Activated CD4-positive, CD25-positive, alpha-beta regulatory T cell treated with anti-CD3 and anti-CD28 coated beads, Interleukin-2, amount 50 U/mL, for 16 hours (primary cell): ENCODE measurements around the gene PTPRK.
"Not testable (repeated sequence)": the region's sequence is repeated elsewhere in the genome, so short reads cannot be mapped to it uniquely, and the experiment has no call there.

ENCODE experiments used
- DNase-seq: peaks from one replicate; pipeline ENCODE4 v3.0.0-alpha.2; 2020; ENCODE audit warnings: low read depth, low spot score

PTPRK gene

DNA sequence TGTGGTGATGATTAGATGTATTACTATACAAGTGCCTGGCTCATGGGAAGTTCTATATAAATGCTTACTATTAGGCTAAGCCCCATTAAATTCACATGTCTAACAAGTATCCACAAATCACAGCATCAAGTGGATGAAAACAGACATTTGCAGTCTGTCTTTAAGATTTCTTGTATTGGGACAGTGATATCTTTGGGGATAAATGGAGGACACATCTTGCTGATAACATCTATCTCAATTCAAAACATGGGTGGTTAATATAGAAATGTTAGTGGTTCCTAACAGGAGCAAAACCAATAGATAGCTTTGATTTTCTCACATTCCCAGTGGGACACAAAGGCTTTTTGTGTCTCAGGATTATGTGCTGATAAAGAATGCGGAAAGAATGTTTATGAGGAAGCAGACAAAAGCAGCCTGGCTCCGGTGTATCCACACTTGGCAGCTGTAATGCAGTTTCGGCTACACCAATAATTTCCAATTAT, 29.3 kb downstream of the PTPRK start:
- DNase-seq: no peak

DNA sequence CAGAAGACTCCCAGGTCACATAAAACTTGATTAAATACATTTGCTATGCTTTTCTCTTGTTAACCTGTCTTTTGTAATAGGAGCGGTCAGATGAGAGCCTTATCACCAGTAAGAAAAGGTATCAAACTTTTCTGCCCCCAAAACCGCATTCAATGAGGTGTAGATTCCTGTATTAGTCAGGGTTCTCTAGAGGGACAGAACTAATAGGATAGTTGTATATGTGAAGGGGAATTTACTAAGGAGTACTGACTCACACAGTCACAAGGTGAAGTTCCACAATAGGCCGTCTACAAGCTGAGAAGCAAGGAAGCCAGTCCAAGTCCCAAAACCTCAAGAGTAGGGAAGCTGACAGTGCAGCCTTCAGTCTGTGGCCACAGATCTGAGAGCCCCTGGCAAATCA, 32.7 kb downstream of the PTPRK start:
- no peak for DNase-seq

DNA sequence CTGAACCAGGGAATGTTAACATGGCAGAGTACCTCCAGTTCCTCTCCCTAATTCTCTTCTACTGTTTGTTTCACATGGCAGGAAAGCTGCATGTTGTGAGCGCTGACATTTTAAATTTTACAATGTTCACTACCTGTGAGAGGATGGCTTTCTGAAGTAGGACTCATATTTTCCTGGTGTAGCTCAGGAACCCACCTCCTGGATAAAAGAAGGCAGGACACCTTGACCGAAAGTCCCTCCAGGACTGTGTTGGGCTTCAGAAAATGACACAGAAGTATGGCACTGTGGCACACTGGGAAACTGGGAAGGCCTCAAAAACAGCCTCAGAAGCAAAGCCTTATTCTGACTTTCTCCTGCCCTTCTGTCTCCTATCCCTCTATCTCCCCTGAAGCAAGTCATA, 33.3 kb downstream of the PTPRK start:
- DNase-seq: no peak

DNA sequence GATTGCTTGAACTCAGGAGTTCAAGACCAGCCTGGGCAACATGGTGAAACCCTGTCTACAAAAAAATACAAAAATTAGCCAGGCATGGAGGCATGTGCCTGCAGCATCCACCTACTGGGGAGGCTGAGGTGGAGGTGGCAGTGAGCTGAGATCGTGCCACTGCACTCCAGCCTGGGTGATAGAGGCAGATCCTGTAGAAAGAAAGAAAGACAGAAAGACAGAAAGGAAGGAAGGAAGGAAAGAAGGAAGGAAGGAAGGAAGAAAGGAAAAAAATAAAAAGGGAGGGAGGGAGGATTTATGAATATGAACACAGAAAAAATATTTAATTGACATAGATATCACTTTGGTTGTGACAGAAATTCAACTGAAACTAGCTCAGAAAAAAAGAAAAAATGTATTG, 33.8 kb downstream of the PTPRK start:
- DNase-seq: not testable (repeated sequence)

DNA sequence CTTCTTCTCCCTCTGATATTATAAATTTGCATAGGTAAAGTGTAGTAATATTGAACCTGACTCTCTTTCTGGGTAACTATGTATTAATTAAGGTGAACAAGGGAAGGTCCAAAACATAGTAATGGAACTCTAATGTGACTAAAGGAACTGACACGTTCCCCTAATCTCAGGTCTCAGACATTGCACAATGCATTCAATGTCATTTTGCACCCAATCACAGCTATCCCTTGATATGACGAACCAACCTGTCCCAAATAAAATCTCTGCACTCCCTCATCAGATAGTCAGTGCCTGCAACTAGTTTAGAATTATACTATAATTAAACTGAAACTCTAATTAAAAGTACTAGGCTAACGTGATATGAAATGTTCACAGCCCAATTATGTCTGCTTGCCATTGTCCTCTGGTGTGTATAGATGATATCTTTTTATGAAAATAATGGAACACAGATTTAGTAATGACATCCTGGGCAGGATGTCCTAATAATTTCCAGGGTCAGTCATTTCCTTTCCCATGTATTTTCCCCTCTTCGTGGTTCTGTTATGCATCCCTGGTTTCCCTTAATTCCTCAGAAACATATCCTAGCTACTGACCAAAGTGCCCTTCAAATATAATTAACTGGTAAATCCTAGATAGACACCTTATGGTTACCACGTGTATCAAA, 36.8 kb downstream of the PTPRK start:
- no peak for DNase-seq

DNA sequence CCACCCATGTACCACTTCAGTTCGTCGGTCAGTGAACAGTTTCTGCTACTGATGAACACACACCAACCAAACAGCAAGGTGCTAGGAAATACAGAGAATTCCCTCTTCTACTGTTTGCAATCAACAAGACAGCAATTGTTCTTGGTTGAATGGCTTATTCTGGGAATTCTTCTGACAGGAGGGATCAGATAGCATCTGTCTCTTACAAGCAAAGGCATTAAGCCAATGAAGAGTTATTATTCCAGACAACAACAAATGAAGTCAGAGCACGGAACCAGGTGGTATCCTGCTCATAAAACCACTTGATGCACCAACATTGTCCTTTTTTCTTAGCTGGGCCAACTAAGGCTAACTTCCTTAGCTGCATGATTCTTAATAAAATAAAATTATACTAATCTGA, 37.8 kb downstream of the PTPRK start:
- DNase-seq: no peak

DNA sequence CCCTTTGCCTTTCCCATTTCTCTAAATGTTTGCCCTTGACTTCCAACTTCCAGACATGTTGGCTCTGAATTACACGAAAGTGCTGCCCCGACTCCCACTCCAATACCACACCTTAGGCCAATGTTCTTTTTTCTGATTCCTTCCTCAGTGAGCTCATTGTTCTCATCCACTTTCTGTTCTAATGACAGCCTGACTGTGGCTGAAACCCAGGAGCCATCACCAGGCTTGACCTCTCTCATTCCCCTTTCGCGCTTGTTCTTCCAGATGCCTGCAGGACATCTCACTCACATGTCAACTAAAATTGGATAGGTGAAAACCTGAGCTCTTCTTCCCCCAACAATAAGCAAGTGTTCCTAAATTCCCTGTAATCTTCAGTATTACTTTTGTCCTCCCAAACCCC, 40.4 kb downstream of the PTPRK start:
- no peak for DNase-seq

DNA sequence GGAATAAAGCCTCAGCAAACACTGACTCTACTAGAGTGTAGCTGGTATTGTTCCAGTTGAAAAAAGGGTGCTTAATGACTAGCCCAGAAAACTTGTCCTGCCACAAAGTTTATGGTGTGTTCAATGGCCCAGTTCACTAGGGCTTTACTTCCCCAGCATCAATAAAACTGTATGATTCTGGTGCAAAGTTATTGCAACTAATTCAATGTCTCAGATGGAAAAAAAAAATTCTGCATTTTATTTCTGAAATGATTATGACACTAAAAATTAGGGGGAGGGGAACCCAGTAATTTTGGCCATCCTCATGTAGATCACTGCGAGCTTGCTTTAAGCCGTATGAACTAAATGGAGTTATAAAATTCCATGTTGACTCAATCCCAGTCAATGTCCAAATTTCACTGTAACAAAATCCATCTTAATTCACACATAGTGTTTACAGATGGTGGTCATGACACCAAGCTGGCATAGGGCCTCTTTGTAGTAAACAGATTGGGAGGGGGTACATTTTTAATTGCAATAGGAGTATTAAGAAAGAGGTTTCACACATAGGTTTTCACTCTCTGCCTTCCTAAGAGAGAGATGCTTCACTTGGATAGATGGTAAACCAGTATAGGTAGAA, 41.2 kb downstream of the PTPRK start:
- no peak for DNase-seq

DNA sequence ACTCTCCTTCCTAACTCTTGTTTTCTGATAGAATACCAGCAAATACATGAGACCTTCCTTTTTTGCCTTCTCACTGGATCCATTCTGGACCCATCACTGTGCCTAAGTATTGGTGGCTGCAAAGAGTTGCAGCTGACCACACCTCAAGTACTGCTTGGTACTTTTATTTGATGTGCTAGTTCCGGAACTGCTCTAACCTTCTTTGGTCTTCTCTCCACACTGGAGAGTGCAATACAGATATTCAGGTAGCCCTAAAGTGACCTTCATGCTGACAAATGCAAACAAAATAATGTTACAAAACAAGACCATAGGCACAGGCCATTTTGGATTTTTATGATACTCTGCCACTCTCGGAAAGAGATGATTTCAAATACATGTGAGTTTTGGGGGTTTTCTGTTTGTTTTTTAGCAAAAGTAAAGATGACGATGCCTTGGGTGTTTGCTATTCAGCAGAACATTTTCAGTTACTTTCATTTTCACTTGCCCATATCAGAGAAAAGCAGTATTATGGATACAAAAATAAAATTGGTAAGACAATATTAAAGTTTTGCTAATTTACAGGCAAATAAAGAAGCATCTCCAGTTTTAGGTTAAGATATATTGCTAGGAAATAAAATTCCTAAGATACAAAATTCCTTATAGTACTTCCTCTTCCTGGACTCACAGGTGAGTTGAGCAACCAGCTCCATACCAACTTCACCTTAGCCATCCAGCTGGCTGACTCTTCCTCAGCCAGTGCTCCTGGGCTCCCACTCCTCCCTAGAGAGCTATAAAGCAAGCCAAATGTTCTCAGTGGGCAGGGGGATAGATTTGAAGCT, 42.0 kb downstream of the PTPRK start:
- no peak for DNase-seq

DNA sequence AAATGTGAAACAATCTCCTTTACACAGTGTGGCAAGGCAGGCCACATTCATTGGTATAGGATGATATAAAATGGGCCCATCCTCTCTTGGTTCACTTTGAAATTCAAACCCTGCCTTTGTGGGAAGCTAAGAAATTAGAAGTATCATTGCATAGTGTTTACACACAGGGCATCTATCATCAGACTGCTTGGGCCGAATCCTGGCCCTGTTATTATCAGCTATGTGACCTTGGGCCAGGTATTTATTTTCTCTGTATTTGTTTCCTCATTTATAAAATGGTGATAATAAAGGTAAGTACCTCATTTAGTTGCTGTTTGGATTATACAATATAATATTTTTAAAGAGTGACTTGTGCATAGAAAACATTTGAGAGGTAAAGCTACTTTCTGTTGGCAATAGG, 45.5 kb downstream of the PTPRK start:
- DNase-seq: no peak

DNA sequence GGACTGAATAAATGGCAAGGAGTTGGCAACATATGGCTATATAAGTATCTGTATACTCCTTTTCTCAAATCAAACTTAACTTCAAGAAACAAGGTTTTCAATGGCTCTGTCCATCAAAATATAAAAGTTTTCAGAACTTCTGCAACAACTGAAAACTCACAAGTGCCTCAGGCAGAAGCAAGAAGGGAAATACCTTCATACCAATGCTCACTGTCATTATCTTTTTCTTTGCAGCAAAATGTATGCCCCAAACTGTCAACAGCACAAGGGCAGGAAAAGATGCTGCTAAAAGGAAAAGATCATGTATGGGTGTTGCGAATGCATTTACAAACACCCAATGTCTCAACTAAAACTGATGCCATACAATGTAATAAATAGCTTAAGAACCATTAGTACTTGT, 45.9 kb downstream of the PTPRK start:
- no peak for DNase-seq

DNA sequence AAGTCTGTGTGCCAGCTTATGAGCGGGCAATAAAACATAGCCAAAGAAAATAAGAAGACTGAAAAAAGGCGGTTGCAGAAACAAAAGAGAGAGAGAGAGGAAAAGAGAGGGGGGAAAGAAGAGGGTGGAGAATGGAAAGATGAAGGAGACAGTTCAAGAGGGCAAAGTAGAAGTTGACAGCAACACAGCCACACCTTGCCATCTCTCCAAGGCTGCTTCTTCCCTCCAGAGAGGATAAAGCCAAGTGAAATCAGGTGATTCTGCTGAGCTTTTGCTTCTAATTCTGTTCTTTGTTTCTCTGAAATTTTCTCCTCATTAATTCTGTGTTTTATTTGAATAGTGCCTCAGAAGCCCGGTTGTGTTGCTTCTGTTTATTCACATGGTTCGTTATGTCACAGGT, 48.5 kb downstream of the PTPRK start:
- DNase-seq: no peak

DNA sequence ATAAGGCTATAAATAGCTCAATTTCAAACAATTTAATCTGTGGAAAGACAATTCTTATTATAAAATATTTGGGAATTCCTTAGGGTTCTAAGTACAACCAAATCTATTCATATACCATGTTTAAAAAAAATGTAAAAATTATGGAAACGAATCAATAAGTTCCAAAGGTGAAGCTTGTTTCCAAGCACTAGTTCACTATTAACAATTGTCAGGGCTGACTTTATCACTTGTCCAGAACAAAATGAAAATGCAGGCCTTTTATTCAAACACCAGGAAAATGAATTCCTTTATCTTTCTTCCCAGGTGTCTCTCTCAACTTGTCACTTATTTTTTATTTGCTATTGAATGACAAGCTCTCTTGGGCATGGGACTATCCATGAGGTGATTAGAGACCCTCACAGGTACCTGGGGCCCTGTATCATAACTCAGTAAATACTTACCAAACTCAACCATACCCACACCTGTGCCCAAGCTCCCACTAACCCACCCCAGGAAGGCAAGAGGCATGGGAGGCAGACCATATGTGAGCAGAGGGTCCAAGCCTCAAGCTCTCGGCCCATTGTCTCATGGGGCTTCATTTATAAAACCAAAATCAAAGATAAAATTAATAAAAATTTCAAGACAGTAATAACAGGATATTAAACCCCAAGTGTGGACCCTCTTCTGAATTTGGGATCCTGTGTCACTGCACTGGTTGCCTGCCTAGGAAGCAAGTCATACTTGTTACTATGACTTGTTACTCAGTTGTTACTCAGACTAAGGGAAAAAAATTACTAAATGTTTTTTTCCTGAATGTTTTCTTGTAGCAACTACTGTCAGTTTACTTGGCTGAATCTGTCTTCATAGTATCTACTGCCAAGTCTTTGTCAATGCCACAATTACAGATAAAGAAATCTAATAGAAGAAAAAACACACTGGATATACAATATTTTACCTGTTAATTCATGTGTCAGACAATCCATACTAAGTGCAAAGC, 54.7 kb downstream of the PTPRK start:
- DNase-seq: no peak

DNA sequence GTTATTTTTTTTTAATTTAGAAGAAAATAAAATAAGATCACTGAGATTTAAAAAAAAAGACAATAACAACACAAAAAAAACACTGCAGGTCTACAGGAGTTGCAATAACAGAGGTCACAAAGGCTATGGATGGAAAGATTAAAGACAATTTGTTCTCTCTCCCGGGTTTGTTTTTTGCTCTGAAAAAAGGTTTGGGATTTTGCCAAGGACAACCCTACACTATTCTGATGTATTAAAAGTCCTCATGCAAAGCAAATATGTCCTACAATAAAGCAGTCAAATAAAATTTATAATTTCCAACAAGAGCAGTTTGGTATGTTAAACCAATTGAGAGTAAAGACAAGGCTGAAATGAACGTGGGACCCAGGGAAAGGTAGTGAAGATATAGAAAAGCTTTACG, 55.6 kb downstream of the PTPRK start:
- no peak for DNase-seq

DNA sequence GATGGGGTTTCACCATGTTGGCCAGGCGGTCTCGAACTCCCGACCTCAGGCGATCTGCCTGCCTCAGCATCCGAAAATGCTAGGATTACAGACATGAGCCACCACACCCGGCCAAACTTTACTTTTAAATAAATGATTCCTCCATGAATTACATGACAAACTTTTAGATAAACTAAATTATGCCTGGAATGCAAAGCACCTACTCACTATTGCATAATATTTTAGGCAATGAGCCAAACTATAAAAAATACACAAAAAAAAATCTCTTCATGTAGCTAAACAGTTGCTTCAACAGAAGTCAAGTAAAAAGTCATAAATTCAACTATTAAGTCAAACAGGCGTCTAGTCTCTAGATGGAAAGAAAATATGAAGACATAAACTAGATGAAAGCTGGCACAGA, 56.5 kb downstream of the PTPRK start:
- no peak for DNase-seq

DNA sequence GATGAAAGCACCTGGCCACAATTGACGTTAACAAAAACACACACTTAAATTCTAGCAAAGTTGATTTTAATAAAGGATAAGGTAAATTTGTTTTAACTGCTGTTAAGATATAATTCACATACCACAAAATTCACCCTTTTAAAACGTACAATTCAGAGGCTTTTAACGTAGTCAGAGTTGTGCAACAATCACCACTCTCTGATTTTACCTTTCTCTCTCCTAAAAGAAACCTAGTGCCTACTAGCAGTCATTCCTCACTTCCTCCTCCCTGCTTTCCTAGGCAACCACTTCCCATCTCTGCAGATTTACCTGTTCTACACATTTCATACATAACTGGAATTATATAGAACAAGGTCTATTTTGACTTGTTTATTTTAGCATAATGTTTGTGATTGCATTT, 58.9 kb downstream of the PTPRK start:
- DNase-seq: no peak

DNA sequence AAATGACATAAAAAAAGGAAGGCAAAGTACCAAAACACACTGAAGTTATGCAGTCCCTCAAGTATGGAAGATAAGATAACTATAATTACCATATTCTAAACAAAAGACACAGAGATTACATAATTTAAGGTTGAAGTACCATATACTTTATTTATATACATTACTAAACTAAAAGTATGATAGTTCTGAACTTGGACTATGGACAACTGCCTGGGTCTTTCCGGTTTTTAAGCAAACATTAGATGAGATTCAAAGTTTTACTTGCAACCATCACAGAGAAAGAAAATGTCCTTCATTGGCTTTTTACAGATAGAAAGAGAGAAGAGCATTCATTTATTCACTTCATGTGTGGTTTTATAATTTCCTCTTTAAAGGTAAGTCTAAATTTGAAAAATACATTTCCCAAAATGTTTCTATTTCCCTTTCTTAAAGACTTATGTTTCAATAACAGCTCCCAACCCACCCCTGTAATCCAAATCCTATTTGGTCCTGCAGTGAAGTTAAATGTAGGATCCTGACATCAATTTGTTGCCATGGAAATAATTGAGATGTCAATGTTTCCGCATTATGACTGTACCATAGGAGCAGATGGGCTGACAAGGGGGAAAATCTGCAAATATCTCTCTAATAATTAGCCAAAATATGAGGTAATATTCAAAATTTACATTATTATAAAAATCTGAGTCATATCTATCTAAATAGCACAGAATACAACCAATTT, 63.7 kb downstream of the PTPRK start:
- DNase-seq: no peak

DNA sequence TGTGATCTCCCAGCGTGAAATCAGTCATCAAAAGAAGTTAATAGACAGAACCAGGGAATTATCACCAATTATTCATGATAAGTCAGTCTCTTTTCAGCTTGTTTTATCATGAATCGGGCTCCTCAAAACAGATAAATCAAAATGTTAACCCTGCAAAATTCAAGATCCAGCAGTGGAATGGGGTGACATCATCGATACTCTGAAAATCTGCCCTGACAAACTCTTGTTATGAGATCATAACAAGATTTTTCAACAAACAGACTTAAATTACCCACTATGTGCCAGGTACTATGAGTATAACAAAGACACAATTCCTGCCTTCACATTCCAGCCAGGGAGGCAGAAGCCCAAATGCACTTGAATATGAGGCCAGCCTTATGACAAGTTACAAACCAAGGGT, 64.4 kb downstream of the PTPRK start:
- DNase-seq: no peak

DNA sequence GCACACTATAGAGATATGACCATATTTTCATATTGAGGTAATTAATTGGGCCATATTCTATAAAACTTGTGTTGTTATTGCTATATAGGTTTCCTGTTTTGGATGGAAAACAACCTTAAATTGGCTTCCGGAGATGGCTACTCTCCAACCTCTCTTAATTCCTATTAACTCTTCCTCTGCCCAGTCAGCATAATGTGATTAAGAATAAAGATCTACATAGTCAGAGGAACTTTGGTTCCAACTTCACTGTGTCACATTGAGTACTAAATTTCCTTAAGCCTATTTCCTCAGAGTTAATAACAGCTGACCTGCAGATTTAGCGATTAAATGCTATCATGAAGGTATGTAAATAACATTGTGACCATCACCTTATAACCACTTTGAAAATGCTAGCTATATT, 67.7 kb downstream of the PTPRK start:
- DNase-seq: no peak

DNA sequence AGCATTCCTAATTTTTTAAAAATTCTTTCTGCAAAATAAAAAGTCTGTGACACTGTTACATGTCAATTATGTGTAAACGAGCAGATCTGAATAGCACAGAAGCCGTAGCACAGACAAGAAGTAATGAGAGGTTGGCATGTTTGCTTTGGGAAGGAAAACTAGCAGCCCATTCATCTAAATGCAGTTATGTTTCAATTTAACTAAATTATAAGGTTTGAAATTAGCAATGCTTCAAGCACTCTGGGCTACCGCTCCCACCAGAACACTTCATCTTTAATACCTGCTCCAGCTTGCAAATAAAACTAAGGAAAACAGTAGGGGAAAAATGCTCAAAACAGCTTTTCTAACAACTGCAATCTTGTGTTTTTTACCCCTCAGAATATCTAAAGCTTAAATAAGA, 73.9 kb downstream of the PTPRK start:
- no peak for DNase-seq

DNA sequence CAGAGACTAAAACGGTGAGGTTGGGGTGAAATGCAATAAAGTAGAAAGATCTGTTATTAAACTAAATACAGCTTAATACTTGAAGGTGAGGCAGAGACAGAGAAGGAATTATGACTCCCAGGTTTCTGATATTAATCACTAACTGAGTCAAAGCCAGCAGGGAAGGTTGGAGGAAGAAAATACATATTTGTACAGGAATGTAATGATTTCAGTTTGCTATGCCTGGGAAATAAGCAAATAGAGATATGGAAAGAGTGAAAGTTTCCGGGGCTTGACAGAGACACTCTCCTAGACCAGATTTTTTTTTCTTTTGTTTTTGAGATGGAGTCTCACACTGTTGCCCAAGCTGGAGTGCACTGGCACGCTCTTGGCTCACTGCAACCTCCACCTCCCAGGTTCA, 76.8 kb downstream of the PTPRK start:
- DNase-seq: no peak
